Activated T-cell treated with anti-CD3 and anti-CD28 coated beads for 4 hours (primary cell): ENCODE measurements around the gene CNTNAP2.

Experiments
- DNase-seq: peaks from one replicate; pipeline ENCODE4 v3.0.0-alpha.2; 2020

The CNTNAP2 gene

DNA sequence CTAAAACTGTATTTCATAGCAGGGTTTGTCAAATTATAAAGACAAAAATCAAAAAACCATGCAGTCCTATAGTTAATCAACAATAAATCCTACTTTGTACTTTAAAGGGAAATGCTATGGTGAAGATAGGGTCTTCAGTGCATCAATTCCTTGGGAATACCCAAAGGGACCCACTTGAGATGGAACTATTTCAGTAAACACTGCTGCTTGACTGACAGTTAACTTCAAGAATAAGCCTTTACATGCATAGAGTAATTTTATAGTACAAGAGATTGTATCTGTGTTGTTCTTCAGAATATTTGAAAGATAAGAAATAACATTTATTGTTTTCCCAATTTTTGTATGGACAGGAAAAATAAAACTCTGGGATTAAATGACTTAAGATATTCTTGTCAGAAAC lies 1179.6 kb downstream of the CNTNAP2 start:
- DNase-seq = no peak

DNA sequence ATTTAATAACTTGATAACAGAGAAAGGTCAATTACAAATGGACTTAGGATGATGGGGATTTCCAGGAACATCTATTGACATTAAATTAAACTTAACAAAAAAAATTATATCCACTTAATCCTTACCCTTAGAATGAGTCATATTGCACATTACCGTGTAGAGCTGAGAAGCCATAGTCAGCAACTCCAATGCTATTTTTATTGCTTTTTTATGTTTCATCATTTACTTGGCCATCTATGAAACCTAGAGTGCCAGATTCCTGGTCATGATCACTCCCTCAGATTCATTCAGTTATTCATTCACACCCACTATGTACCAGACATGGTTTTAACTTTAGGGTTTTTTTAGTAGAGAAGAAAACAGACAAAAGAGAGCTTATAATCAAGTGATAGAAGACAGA lies 1180.4 kb downstream of the CNTNAP2 start:
- DNase-seq = no peak

- no peak for DNase-seq
These were observed 1182.0 kb downstream of the CNTNAP2 start for GRCh38 chr7:147298611-147299043.

GRCh38 chr7:147300293-147300692 lies 1183.7 kb downstream of the CNTNAP2 start:
- DNase-seq = no peak

GRCh38 chr7:147304376-147304775 lies 1187.8 kb downstream of the CNTNAP2 start:
- DNase-seq = no peak

- DNase-seq = no peak
These were observed 1189.2 kb downstream of the CNTNAP2 start for GRCh38 chr7:147305827-147306226.

GRCh38 chr7:147308539-147308938 lies 1191.9 kb downstream of the CNTNAP2 start:
- DNase-seq = no peak

GRCh38 chr7:147311336-147311735 lies 1194.7 kb downstream of the CNTNAP2 start:
- DNase-seq = no peak

DNA sequence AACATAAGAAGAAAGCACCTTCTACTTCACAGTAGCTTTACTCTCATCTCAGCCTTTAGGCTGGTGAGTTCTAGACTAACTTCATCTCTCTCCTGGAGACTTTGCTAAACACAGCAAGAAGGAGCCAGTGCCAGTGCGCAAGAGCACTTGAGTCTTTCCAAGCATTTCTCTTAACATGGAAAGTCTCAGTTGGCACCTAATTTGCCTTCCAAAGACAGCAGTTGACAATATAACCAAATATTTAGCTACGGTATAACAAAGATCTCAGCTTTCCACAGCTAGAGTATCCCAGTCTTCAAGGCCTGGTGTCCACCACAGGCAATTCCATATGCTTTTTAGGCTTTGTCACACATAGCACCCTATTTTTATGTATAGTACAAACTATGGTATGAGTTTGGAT lies 1204.9 kb downstream of the CNTNAP2 start:
- DNase-seq = no peak

DNA sequence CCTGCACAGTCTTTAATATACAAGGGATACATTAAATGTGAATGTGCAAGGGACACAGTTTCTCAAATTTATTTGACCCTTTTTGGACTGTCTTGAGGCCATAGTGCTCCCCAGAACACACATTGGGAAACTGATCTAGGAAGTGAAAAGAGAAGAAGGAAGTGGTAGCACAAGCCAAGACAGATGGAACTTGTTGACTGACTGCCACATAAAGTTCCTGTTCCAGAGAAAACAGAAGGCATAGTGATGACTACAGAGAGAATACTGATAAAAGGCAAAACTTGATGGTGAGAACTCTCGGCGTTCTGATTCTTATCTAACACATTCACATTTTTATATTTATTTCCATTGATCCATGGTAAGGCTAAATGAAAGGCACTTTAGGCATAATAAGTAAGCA lies 1216.4 kb downstream of the CNTNAP2 start:
- no peak for DNase-seq

GRCh38 chr7:147363101-147363500 lies 1246.5 kb downstream of the CNTNAP2 start:
- no peak for DNase-seq

DNA sequence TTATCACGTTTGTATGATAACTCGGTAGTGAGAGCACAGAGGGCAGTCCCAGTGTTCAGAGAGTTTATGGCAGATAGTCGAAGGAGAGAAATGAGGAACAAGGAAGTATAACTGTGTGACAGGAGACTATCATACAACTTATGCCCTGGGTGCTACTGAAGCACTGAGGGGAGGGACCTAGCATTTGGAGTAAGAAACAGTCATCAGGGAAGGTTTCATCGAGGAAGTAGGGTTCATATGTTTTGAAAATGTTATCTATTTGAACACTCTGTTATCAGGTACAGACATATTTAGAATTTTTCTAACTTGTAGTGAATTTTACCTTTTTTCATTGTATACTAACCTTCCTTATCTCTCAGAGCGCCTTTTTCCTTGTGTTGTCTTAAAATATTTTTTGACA lies 1259.6 kb downstream of the CNTNAP2 start:
- no peak for DNase-seq

GRCh38 chr7:147380926-147381325 lies 1264.3 kb downstream of the CNTNAP2 start:
- no peak for DNase-seq

GRCh38 chr7:147394329-147394728 lies 1277.7 kb downstream of the CNTNAP2 start:
- no peak for DNase-seq

- no peak for DNase-seq
These were observed 1283.7 kb downstream of the CNTNAP2 start for GRCh38 chr7:147400221-147400689.

- no peak for DNase-seq
These were observed 1284.3 kb downstream of the CNTNAP2 start for GRCh38 chr7:147400925-147401324.

DNA sequence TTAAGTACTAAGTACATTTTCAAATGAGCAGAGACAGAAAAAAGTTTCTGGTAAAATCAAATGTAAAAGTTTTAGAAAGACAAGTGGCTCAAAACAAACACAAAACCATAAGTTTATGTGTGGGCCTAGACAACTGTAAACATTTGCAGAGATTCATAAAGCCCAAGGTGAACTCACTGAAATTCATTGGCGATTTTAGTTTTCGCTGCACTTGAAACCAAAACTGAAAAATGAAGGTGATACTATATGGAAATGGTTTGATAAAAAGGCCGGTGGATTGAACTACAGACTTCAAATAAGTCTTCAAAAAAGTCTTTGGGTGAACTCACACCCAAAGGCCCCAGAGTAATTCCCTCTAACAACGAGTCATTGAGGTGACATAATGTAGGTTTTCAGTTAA lies 1289.0 kb downstream of the CNTNAP2 start:
- no peak for DNase-seq

DNA sequence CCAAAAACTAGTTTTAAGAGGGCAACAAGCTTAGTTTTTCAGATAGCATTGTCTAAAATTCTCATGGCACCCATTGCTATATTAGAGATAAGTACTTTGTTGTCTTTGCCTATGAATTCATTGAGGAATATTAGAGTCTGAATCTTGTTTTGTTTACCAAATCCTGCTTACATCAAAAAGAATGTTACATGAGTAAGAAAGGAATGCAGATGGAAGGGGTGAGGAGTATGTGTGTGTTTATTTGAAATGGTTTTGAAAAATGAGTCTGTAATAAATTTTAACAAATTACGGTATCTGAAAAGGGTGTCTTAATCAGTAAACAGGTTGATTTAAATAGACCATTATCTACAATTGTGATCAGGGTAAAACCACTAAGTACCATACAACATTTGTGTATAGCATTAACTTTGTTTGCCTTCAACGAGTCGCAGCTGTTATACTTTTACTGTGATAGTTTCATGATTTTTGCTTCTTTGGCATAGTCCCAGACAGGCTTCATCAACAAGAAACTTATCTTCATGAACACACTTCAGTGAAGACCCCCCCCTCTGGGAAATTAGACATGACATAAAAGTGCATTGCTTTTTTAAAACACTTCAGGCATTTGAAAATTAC lies 1290.0 kb downstream of the CNTNAP2 start:
- no peak for DNase-seq

- DNase-seq = no peak
These were observed 1294.5 kb downstream of the CNTNAP2 start for GRCh38 chr7:147411096-147411495.

DNA sequence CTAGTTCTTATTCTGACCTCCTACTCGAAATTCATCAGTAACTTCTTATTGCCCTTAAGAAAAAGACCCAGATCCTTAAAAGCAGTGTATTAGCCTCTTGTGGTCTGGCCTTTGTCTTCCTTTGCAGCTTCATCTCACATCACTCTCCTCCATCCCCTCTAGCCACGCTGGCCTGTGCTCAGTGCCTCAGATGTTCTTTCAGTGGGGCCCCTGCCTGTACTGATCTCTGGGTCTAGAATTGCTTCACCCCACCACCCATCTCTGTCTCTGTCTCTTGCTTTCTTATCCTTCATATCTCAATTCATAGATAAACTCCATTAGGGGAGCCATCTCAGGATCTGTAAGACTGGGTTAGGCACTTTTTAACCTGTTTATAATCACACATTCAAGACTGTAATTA lies 1295.5 kb downstream of the CNTNAP2 start:
- DNase-seq = no peak

DNA sequence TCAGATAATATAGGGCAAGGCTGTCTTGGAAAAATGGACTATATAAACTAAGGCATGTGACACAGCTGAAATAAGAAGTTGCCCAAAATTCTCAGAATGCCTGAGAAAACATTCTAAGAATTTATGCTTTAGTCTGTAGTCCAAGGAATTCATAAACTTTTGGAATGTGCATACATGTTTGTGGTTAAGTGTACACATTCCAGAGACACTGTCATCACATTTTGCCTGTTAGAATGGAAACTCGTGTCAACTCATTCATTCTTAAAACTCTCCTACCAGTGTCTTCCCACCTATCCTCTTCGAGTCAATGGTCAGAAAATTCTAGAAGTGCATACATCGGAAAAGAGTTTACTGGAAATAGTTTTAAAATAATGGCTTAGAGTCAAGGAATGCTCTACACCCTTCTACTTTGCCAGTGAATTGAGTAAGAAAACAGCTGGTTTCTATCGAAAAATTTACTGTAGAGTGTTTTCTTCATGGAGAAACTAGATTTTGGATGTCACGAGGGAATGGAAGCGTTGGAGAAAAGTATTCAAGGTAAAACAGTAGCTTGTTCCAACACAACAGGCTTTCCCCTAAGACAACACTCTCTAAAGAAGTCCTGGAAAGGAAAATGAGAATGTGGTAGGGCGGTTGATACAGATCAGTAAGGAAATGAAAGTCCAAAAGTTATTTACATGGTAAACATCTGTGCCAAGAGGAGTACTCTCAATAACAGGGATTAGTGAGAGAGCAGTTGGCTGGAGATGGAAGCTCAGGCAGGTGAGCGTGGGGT lies 1296.4 kb downstream of the CNTNAP2 start:
- no peak for DNase-seq

GRCh38 chr7:147413557-147413870 lies 1296.9 kb downstream of the CNTNAP2 start:
- no peak for DNase-seq

DNA sequence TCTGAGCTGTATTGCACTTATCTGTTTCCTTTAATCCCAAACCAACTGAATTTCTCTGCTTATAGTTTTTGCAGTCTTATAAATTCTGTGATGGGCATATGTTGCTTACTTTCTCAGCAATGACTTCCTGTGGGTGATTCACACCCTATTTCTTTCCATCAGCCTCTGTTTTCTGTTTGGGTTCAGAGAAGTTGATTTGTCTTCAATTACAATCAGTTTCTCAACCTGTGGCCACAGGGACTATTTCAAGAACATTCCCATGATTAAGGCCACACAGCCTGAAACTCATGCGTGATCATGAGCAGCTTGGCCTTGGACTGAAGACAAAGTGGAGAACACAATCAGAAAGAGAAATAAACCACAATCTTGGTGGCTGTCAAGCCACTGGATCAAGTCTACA lies 1299.4 kb downstream of the CNTNAP2 start:
- no peak for DNase-seq

GRCh38 chr7:147418966-147419365 lies 1302.4 kb downstream of the CNTNAP2 start:
- no peak for DNase-seq

- DNase-seq = no peak
These were observed 1307.3 kb downstream of the CNTNAP2 start for GRCh38 chr7:147423875-147424274.
